SK-N-MC (cell line): ENCODE results near the gene FBRSL1.

Source experiments
- DNase-seq: peaks from one replicate; pipeline ENCODE4 v3.0.0-alpha.2; 2011; ENCODE audit warnings: low read depth, low spot score
- H3K27ac ChIP-seq: fragments of 200-600 bp; sonication (generic); 2 replicates; pipeline ENCODE4 v1.5.1; 2016; ENCODE audit warnings: mixed run types
- H3K36me3 ChIP-seq: fragments of 200-600 bp; sonication (generic); 2 replicates; pipeline ENCODE4 v1.6.1; 2017; ENCODE audit warnings: antibody characterized with exemption, low read length, mixed read lengths; ENCODE audit not compliant: insufficient read depth
- H3K4me3 ChIP-seq: fragments of 200-600 bp; sonication (generic); 2 replicates; pipeline ENCODE4 v1.5.1; 2016
- H3K9ac ChIP-seq: fragments of 200-600 bp; sonication (generic); 2 replicates; pipeline ENCODE4 v1.8.0; 2017; ENCODE audit warnings: mixed run types, mixed read lengths; ENCODE audit not compliant: insufficient read length
- H3K9me3 ChIP-seq: fragments of 200-600 bp; sonication (generic); 2 replicates; pipeline ENCODE4 v1.6.1; 2017; ENCODE audit warnings: low read depth, mild to moderate bottlenecking, antibody characterized with exemption, low read length, moderate library complexity, mixed read lengths
- EZH2 ChIP-seq: fragments of 200-600 bp; sonication (generic); IDR thresholded peaks from one replicate; pipeline ENCODE4 v1.6.1; 2017; ENCODE audit warnings: antibody characterized with exemption
- FOXP2 ChIP-seq: optimal IDR thresholded peaks from 2 replicates; pipeline ENCODE3; 2011; ENCODE audit warnings: mild to moderate bottlenecking, moderate library complexity; ENCODE audit not compliant: insufficient read depth; ENCODE audit errors: extremely low read length, control extremely low read depth
- POLR2AphosphoS5 ChIP-seq: IDR thresholded peaks from 2 replicates; pipeline ENCODE4 v1.6.1; 2012; ENCODE audit warnings: mild to moderate bottlenecking, low read depth, low read length, borderline replicate concordance

The FBRSL1 gene

DNA sequence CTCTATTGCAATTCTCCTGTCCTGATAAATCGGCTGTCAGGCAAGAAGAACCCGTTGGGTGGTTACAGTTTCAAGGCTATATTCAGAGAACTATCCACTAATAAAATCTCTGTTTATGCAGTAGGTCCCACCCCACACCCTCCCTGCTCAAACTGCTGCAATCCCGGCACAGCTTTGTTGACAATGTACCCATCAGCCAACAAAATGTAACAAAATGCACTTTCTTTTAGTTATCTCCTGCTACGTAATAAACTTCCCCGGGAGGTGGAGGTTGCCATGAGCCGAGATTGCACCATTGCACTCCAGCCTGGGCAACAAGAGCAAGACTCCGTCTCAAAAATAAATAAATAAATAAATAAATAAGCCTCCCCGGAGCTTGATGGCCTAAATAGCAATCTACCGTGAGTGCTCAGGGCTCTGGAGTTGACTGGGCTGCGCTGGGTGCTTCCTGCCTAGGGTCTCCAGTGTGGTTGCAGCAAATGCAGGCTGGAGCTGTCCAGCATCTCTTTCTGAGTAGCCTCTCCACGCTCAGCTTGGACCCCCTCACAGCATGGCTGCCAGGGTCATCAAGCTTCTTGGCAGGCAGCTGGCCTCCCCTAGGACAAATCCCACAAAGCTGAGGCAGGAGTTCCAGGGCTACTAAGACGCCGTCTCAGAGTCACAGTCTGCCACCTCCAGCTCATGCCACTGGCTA is 43.2 kb upstream of the FBRSL1 start:
- DNase-seq: no peak
- Histone ChIP-seq H3K9ac (no peak overlapping the region), H3K9me3 (no peaks in the 10 kb centered on the region), H3K4me3 (no peak overlapping the region), H3K36me3 (no peaks in the 10 kb centered on the region), H3K27ac (peak overlapping the region; percentile 81)
- TF ChIP-seq FOXP2 (no peak), POLR2AphosphoS5 (no peak), EZH2 (no peak)

DNA sequence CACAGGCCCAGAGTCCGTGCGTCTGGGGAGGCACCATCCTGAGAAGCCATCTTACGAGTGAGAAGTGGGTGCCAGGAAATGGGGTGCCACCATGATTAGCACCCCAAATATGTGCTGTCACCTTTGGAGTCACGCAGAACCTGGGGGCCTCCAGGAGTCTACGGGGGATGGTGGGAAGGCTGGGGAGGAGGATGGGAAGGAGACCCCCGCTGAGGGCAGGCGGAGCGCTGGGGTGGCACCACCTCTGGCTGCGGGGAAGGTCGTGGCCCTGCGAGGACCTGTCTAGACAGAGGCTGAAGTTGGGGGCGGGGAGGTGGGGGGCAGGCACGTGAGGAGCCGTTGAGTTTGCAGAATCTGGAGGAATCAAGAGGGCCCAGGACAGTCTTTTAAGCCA is 42.6 kb upstream of the FBRSL1 start:
- no peak overlapping the region for H3K9ac ChIP-seq
- no peaks in the 10 kb centered on the region for H3K9me3 ChIP-seq
- no peaks in the 10 kb centered on the region for H3K36me3 ChIP-seq
- H3K4me3 ChIP-seq: no peak overlapping the region
- TF ChIP-seq FOXP2: no peak
- no peak for TF ChIP-seq POLR2AphosphoS5
- no peak for TF ChIP-seq EZH2
- no peak for DNase-seq
- no peak overlapping the region for H3K27ac ChIP-seq

DNA sequence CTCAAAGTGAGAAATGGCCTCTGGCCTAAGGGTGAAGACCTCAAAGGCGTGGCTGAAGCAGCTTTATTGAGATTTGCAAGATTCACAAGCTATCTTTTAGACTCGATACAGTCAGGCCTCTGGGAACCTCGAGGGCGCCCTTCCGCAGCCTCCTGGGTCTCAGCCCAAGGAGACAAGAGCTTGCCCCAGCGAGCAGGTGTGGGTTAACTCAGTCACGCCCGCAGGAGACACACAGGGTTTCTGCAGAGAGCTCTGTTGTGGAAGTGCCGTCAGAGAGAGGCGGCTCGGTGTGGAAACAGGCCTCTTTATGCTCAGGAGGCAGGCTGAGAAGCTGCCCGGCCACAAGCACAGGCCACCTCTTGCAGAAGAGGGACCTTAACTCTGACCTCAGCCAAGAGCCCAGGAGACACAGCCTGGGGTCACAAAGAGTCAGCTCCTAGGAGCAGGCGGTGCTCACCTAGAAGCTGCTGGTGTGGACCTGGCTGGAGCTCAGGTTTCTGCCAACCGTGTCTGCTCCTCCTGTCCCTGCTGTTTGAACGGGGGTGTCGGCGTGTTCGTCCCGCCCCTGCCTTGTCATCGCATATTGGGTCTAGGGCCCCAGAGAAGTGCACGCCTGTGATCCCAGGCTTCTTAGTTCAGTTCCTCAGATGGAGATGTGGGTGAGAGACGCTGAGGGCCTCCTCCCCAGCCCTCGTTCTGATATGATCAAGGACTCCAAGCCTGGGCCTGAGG is 42.1 kb upstream of the FBRSL1 start:
- no peak overlapping the region for H3K27ac ChIP-seq

DNA sequence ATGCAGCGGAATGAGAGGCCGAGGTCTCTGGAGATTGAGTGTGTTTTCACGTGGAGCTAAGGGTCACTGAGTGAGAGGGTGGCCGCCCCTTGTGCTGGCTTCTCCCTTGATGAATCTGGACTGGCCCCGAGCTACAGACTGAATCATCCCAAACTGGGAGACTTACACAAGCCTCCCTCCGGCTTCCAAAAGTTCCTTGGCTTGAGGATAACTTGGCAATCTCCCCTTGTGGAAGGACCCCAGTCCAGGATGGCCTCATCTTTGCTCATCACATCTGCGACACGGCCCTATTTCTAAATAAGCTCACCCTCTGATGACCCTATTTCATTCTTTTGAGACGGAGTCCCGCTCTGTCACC is 41.5 kb upstream of the FBRSL1 start:
- no peaks in the 10 kb centered on the region for H3K36me3 ChIP-seq
- DNase-seq: no peak
- TF ChIP-seq FOXP2: no peak
- no peak for TF ChIP-seq EZH2
- no peak for TF ChIP-seq POLR2AphosphoS5
- H3K9me3 ChIP-seq: no peaks in the 10 kb centered on the region
- H3K4me3 ChIP-seq: no peak overlapping the region
- H3K27ac ChIP-seq: no peak overlapping the region
- no peak overlapping the region for H3K9ac ChIP-seq

More for the DNA sequence above, 42.1 kb upstream of the FBRSL1 start:
- H3K4me3 ChIP-seq: no peak overlapping the region
- TF ChIP-seq POLR2AphosphoS5: no peak
- TF ChIP-seq FOXP2: no peak
- TF ChIP-seq EZH2: no peak
- H3K9me3 ChIP-seq: no peaks in the 10 kb centered on the region
- DNase-seq: no peak
- H3K36me3 ChIP-seq: no peaks in the 10 kb centered on the region
- H3K9ac ChIP-seq: no peak overlapping the region

- peak overlapping the region; percentile 87 for H3K27ac ChIP-seq
- no peak for TF ChIP-seq POLR2AphosphoS5
- no peak for TF ChIP-seq FOXP2
These were observed 40.2 kb upstream of the FBRSL1 start for GRCh38 chr12:132449565-132450417.

DNA sequence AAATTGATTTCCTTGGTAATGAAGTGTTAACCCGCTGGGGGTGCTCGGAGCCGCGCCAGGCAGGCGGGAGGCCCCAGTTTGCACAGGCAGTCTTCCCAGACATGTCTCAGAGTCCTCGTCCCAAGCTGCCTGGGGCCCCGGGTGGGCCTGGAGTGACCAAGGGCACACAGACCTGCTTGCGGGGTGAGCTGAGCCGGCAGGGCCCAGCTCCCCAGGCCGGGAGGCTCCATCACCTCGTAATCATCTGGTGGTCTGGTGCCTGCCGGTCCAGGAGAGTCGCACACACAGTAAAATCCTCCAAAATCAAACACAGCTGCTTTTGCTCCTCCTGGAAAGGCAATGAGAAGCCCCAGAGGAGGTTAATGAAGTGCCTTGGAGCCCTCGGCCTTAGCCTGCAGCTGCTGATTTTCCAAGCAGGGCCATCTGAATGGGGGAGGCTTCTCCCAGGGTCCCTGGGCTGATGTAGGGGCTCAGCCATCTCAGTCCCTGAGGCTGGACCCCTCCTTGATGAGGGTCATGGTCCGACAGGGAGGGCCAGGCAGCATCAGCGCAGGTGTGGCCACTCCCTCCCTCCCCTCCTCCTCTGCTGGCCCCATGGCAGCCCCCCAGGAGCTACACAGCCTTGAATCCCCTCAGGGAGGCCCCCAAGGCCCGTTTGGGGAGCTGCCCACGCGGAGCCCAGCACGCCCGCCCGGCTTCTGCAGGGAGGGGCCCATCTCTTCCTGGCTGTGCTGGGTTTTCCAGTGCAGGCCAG is 39.4 kb upstream of the FBRSL1 start:
- Histone ChIP-seq H3K4me3 (peak overlapping the region; percentile 63), H3K9ac (peak overlapping the region; percentile 60), H3K27ac (peak overlapping the region; percentile 87), H3K36me3 (no peaks in the 10 kb centered on the region), H3K9me3 (no peaks in the 10 kb centered on the region)
- DNase-seq: no peak
- TF ChIP-seq EZH2 (no peak), FOXP2 (no peak), POLR2AphosphoS5 (no peak)

More at GRCh38 chr12:132449565-132450417, 40.2 kb upstream of the FBRSL1 start:
- no peaks in the 10 kb centered on the region for H3K9me3 ChIP-seq
- H3K9ac ChIP-seq: peak overlapping the region; percentile 60
- H3K36me3 ChIP-seq: no peaks in the 10 kb centered on the region
- no peak for DNase-seq
- peak overlapping the region; percentile 63 for H3K4me3 ChIP-seq

DNA sequence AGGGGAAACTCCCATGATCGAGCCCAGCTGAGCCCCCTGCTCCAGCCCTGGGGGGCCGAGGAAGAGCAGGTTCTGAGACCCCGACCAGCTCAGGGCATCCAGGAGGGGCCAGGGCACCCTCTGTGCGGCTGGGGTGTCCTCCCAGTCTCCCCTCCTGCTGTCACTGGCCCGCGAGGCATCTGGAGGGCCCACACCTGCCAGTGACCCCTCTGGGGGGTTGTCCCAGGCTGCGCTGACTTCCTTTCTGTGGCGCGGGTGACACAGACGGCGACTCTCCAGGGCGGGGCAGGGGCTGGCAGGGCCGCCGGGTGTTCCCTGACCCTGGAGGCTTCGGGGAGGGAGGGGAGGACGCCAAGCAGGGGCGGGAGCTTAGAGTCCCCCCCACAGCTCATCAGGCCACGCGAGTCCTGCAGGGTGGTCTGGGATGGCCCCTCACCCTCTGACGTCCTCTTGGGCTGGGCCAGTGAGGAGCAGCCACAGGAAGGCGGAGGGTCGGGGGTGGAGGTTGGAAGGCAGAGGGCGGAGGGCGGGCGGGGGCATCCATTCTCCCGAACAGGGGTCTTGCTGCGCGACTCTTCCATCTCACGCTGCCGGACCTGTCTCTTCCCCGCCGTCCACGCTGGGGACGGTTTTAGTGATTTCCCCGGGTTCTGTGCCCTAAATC is 38.6 kb upstream of the FBRSL1 start:
- H3K36me3 ChIP-seq: no peaks in the 10 kb centered on the region
- H3K27ac ChIP-seq: no peak overlapping the region
- H3K9ac ChIP-seq: peak overlapping the region; percentile 60
- H3K4me3 ChIP-seq: no peak overlapping the region
- no peaks in the 10 kb centered on the region for H3K9me3 ChIP-seq
- no peak for TF ChIP-seq EZH2
- TF ChIP-seq POLR2AphosphoS5: no peak
- TF ChIP-seq FOXP2: no peak
- DNase-seq: no peak
